ENCODE results near the gene CSNK1G1.

DNA sequence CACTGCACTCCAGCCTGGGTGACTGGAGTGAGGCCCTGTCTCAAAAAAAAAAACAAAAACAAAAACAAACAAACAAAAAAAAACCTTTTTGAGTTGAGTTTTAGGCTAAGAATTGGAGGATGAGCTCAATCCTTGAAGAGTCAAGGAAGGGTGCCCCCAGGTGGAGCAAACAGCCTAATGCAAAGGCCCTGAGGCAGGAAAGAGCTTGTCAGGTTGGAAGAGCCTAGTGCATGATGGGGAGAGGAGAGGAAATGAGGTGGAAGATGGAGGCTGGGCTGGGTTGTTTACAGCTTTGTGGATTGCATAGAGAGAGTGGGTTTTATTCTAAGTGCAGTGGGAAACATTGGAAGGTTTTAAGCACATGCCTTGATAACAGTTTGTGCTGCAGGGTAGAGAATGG, 206.5 kb downstream of the CSNK1G1 start:
- TF ChIP-seq, protein P1, sequence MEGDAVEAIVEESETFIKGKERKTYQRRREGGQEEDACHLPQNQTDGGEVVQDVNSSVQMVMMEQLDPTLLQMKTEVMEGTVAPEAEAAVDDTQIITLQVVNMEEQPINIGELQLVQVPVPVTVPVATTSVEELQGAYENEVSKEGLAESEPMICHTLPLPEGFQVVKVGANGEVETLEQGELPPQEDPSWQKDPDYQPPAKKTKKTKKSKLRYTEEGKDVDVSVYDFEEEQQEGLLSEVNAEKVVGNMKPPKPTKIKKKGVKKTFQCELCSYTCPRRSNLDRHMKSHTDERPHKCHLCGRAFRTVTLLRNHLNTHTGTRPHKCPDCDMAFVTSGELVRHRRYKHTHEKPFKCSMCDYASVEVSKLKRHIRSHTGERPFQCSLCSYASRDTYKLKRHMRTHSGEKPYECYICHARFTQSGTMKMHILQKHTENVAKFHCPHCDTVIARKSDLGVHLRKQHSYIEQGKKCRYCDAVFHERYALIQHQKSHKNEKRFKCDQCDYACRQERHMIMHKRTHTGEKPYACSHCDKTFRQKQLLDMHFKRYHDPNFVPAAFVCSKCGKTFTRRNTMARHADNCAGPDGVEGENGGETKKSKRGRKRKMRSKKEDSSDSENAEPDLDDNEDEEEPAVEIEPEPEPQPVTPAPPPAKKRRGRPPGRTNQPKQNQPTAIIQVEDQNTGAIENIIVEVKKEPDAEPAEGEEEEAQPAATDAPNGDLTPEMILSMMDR (IDR thresholded peaks at IDR 0.05) = no peak
- no peak for TF ChIP-seq POLR2A (IDR thresholded peaks at IDR 0.05)
